A549 (cell line): ENCODE data around the gene PARP6. TPM values are rescaled to one million over a fixed set of nuclear protein-coding genes. Genes with fewer than 3 reads are reported as not detected.

Experiments used
- ATAC-seq, 2 experiments: fragments of 200-7000 bp in 1 of 2; fragments of >200 bp in 1 of 2; cut with Nextera tagmentation in 1 of 2; cut with Tn5 transposase in 1 of 2; 3 replicates each; pipeline versions ENCODE4 v1.8.0 to v1.9.1; 2018 to 2020; ENCODE audit warnings: mild to moderate bottlenecking in 1 of 2, moderate library complexity in 1 of 2
- CTCF ChIA-PET: fragments of 300-600 bp; sonication (Branson Sonifier 250); formaldehyde crosslinking; extraction: SDS; loops from one replicate; lab custom pipeline; 2021; ENCODE audit warnings: antibody characterized with exemption, inconsistent platforms; lab: Yijun Ruan, JAX
- POLR2A ChIA-PET: fragments of 350-600 bp; formaldehyde crosslinking; extraction: SDS; loops from one replicate; lab custom pipeline; 2021; ENCODE audit warnings: antibody characterized with exemption, inconsistent platforms; lab: Yijun Ruan, JAX
- DNase-seq, 2 experiments: peaks; one replicate each; pipeline versions ENCODE4 v3.0.0 to v3.0.0-alpha.2; 2011 to 2016; ENCODE audit warnings: low read depth in 1 of 2, low spot score in 1 of 2
- FAIRE-seq: peaks from 2 replicates; lab custom pipeline; 2011; peaks lifted over from hg19 to GRCh38; lab: Jason Lieb, UNC
- H3K27ac ChIP-seq, 2 experiments: fragments of >200 bp; sonication (Bioruptor Twin); formaldehyde crosslinking; 3 replicates each; pipeline ENCODE4 v1.5.1; 2016 to 2017
- H3K4me1 ChIP-seq: fragments of >200 bp; sonication (Bioruptor Twin); formaldehyde crosslinking; 3 replicates; pipeline ENCODE4 v1.6.1; 2016
- H3K4me2 ChIP-seq: fragments of >200 bp; sonication (Bioruptor Twin); formaldehyde crosslinking; 3 replicates; pipeline ENCODE4 v1.6.1; 2016
- H3K4me3 ChIP-seq: fragments of >200 bp; sonication (Bioruptor Twin); formaldehyde crosslinking; 3 replicates; pipeline ENCODE4 v1.5.1; 2016
- H3K9me3 ChIP-seq: fragments of >200 bp; sonication (Bioruptor Twin); formaldehyde crosslinking; 3 replicates; pipeline ENCODE4 v1.6.1; 2016
- BCL3 ChIP-seq: fragments of >200 bp; sonication (Bioruptor Twin); formaldehyde crosslinking; IDR thresholded peaks from 3 replicates; pipeline ENCODE4 v1.6.1; 2016
- CBX2 ChIP-seq: fragments of 200-600 bp; sonication (generic); IDR thresholded peaks from 2 replicates; pipeline ENCODE4 v1.6.1; 2016; ENCODE audit warnings: low read depth, mild to moderate bottlenecking, borderline replicate concordance
- CEBPB ChIP-seq, 2 experiments: fragments of >200 bp in 1 of 2; sonication (Bioruptor Twin) in 1 of 2; formaldehyde crosslinking in 1 of 2; IDR thresholded peaks; 2 replicates each; pipeline ENCODE4 v1.6.1; 2012 to 2016
- EP300 ChIP-seq, 2 experiments: fragments of >200 bp; sonication (Bioruptor Twin); formaldehyde crosslinking; IDR thresholded peaks; 2 replicates in 1 of 2; 3 replicates in 1 of 2; pipeline ENCODE4 v1.6.1; 2016 to 2017
- FOSB ChIP-seq: fragments of 250-450 bp; sonication (Bioruptor Pico); IDR thresholded peaks from 2 replicates; pipeline ENCODE4 v1.5.0; 2020; ENCODE audit warnings: mild to moderate bottlenecking, moderate library complexity
- GATA3 ChIP-seq: IDR thresholded peaks from 2 replicates; pipeline ENCODE4 v1.6.1; 2012; ENCODE audit warnings: borderline replicate concordance
- HMGXB4 ChIP-seq: fragments of 250-450 bp; sonication (Bioruptor Pico); IDR thresholded peaks from 2 replicates; pipeline ENCODE4 v1.5.0; 2021; ENCODE audit warnings: mild to moderate bottlenecking, moderate library complexity, borderline replicate concordance
- JUNB ChIP-seq: fragments of >200 bp; sonication (Bioruptor Twin); formaldehyde crosslinking; IDR thresholded peaks from 2 replicates; pipeline ENCODE4 v1.6.1; 2016
- KDM1A ChIP-seq: fragments of 200-600 bp; sonication (generic); IDR thresholded peaks from 2 replicates; pipeline ENCODE4 v1.6.1; 2016; ENCODE audit warnings: low read depth, mild to moderate bottlenecking
- MAX ChIP-seq: IDR thresholded peaks from 2 replicates; pipeline ENCODE4 v1.6.1; 2012
- NFE2L2 ChIP-seq: fragments of 150-350 bp; conservative IDR thresholded peaks from 2 replicates; pipeline ENCODE4 v1.6.1; 2014; ENCODE audit warnings: low read length
- RCOR1 ChIP-seq: fragments of 150-350 bp; IDR thresholded peaks from 2 replicates; pipeline ENCODE4 v1.6.1; 2014; ENCODE audit warnings: antibody characterized with exemption, low read length, low read depth
- RNF2 ChIP-seq: fragments of 200-600 bp; sonication (generic); IDR thresholded peaks from 2 replicates; pipeline ENCODE4 v1.6.1; 2016; ENCODE audit warnings: low read depth, mild to moderate bottlenecking, antibody characterized with exemption, moderate library complexity, borderline replicate concordance
- SMC3 ChIP-seq: fragments of >200 bp; sonication (Bioruptor Twin); formaldehyde crosslinking; IDR thresholded peaks from 3 replicates; pipeline ENCODE4 v1.6.1; 2018; ENCODE audit warnings: inconsistent platforms
- ZC3H11A ChIP-seq: fragments of 450-650 bp; IDR thresholded peaks from 2 replicates; pipeline ENCODE4 v1.6.1; 2014; ENCODE audit warnings: antibody characterized with exemption, mild to moderate bottlenecking
- ZFP36 ChIP-seq: fragments of 450-650 bp; IDR thresholded peaks from 2 replicates; pipeline ENCODE4 v1.6.1; 2014; ENCODE audit warnings: borderline replicate concordance; ENCODE audit not compliant: partially characterized antibody
- ZNF302 ChIP-seq: fragments of 250-450 bp; sonication (Bioruptor Pico); IDR thresholded peaks from 2 replicates; pipeline ENCODE4 v1.9.0; 2021; ENCODE audit warnings: inconsistent platforms, mild to moderate bottlenecking, moderate library complexity
- WGBS: methylation state at CpG from one replicate; pipeline ENCODE4 v1.1.6; 2017; ENCODE audit errors: missing lambda C conversion rate; 5-methylcytosine and 5-hydroxymethylcytosine counted together
- polyA plus RNA-seq, 4 experiments: library from polyadenylated mRNA; depleted of rRNA in 3 of 4; stranded (reverse); fragments of >200 nt; fragmentation: RNase III in 1 of 4; extraction: RNeasy Plus Mini Kit Qiagen cat#74134 plus additional on column Dnase treatment in 1 of 4; gene quantifications; 2 replicates in 3 of 4; 3 replicates in 1 of 4; pipeline ENCODE4 v1.2.3, GENCODE V29; 2011 to 2017
- TF ChIP-seq, protein P1 (sequence below): fragments of 150-350 bp; IDR thresholded peaks from 2 replicates; pipeline ENCODE4 v1.6.1; 2014; ENCODE audit warnings: low read depth, mild to moderate bottlenecking, low read length
- TF ChIP-seq, protein P2 (sequence below): fragments of 250-450 bp; sonication (Bioruptor Pico); IDR thresholded peaks from 2 replicates; pipeline ENCODE4 v1.5.0; 2020; ENCODE audit warnings: low read depth, mild to moderate bottlenecking, moderate library complexity

The PARP6 gene
- polyA plus RNA-seq, 2 of the 4 experiments (the other 2 are of a cell fraction): 78.0 to 167 TPM

DNA sequence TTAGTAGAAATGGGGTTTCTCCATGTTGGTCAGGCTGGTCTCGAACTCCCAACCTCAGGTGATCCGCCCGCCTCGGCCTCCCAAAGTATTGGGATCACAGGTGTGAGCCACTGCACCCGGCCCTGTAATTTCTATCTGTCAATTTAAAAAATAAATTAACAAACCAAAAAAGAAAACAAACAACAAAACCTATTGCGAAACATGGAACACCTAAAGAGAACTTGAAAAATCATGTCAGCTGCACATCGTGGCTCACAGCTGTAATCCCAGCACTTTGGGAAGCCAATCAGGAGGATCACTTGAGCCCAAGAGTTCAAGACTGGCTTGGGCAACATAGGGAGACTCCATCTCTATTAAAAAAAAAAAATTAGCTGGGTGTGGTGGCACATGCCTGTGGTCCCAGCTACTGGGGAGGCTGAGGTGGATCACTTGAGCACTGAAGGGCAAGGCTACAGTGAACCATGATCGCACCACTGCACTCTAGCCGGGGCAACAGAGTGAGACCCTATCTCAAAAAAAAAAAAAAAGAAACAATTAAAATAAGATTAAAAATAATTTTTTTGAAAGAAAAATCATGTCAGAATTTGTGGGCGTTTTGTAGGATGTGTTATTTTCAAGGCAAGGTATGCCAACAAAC, 19.6 kb downstream of the PARP6 start:
- Histone ChIP-seq H3K9me3 (no peaks in the 10 kb centered on the region), H3K4me1 (no peaks in the 10 kb centered on the region), H3K27ac (no peak overlapping the region), H3K4me3 (no peak overlapping the region), H3K4me2 (no peak overlapping the region)
- 91% methylated on average over 10 of the region's 10 CpGs for WGBS
- ATAC-seq (no peak), FAIRE-seq (no peak), DNase-seq (no peak)
- TF ChIP-seq ZC3H11A (no peak), SMC3 (no peak), CEBPB (IDR thresholded peaks at IDR 0.05) (peak; percentile 14 to 49; a peak in 1 of 4 replicates), FOSB (CRISPR knock-in tag) (no peak)
- ChIA-PET POLR2A (no interaction called here), CTCF (interaction anchor here (1.1 to 1.2 kb wide), 2 partner anchors 23 to 53 kb away, joined by 3 read pairs; no protein-coding TSS in a partner anchor)

GRCh38 chr15:72249142-72249810, 23.1 kb downstream of the PARP6 start:
- Histone ChIP-seq H3K4me2 (no peak overlapping the region), H3K4me3 (no peak overlapping the region), H3K9me3 (no peaks in the 10 kb centered on the region), H3K27ac (no peak overlapping the region), H3K4me1 (no peaks in the 10 kb centered on the region)
- ChIA-PET CTCF (interaction anchor here (1.2 to 2.2 kb wide), 4 partner anchors 12 to 39 kb away, joined by 3 to 6 read pairs (median 4); no protein-coding TSS in a partner anchor), POLR2A (interaction anchor here (1.0 kb wide), 1 partner anchor 12 kb away, joined by 4 read pairs; no protein-coding TSS in a partner anchor)
- TF ChIP-seq BCL3 (no peak), RNF2 (no peak), ZNF302 (CRISPR knock-in tag) (no peak)
- FAIRE-seq: no peak
- 83% methylated on average over 3 of the region's 3 CpGs for WGBS
- ATAC-seq: no peak
- DNase-seq: no peak

- ATAC-seq (no peak), FAIRE-seq (peak; percentile 43), DNase-seq (no peak)
- ChIA-PET POLR2A (interaction anchor here (1.0 kb wide), 1 partner anchor 12 kb away, joined by 4 read pairs; no protein-coding TSS in a partner anchor), CTCF (interaction anchor here (1.6 to 2.2 kb wide), 2 partner anchors 25 to 32 kb away, joined by 3 to 6 read pairs; no protein-coding TSS in a partner anchor)
- no peak for TF ChIP-seq BCL3
- no peak for TF ChIP-seq HMGXB4 (CRISPR knock-in tag)
- TF ChIP-seq EP300 (IDR thresholded peaks at IDR 0.05): no peak
- no peak for TF ChIP-seq RCOR1
- no peak for TF ChIP-seq MAX
- TF ChIP-seq ZFP36: no peak
- no peak for TF ChIP-seq JUNB
- no peak for TF ChIP-seq GATA3
- no peak for TF ChIP-seq CBX2
- TF ChIP-seq, protein P1, sequence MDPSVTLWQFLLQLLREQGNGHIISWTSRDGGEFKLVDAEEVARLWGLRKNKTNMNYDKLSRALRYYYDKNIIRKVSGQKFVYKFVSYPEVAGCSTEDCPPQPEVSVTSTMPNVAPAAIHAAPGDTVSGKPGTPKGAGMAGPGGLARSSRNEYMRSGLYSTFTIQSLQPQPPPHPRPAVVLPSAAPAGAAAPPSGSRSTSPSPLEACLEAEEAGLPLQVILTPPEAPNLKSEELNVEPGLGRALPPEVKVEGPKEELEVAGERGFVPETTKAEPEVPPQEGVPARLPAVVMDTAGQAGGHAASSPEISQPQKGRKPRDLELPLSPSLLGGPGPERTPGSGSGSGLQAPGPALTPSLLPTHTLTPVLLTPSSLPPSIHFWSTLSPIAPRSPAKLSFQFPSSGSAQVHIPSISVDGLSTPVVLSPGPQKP: no peak
- TF ChIP-seq, protein P2, sequence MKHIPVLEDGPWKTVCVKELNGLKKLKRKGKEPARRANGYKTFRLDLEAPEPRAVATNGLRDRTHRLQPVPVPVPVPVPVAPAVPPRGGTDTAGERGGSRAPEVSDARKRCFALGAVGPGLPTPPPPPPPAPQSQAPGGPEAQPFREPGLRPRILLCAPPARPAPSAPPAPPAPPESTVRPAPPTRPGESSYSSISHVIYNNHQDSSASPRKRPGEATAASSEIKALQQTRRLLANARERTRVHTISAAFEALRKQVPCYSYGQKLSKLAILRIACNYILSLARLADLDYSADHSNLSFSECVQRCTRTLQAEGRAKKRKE: no peak
- TF ChIP-seq KDM1A: no peak
- no peak for TF ChIP-seq ZC3H11A
- no peak for TF ChIP-seq NFE2L2
- Histone ChIP-seq H3K4me2 (no peak overlapping the region), H3K27ac (no peak overlapping the region), H3K9me3 (no peaks in the 10 kb centered on the region), H3K4me1 (no peaks in the 10 kb centered on the region), H3K4me3 (no peak overlapping the region)
- WGBS: 91% methylated on average over 1 of the region's 1 CpG
Measured at GRCh38 chr15:72248514-72248913, 23.8 kb downstream of the PARP6 start.
